ENCODE measurements around the gene ATG12.
"Not testable (repeated sequence)": the region's sequence is repeated elsewhere in the genome, so short reads cannot be mapped to it uniquely, and the experiment has no call there.

The ATG12 gene

DNA sequence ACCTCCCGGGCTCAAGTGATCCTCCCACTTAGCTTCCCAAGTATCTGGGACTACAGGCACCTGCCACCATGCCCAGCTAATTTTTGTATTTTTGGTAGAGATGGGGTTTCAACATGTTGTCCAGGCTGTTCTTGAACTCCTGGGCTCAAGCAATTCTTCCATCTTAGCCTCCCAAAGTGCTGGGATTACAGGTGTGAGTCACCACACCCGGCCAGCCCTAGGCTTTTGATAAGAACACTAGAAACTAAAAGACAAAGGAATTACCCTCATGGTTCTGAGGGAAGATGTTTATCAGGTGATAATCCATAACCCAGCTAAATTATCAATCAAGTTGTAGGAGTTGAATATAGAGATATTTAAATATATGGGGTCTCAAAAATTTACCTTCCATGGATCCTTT is 33.3 kb downstream of the ATG12 start:
- in situ Hi-C loops (cut with MboI; ENCODE audit: low sequenced_read_pairs): not testable (repeated sequence)

- in situ Hi-C loops (cut with MboI; ENCODE audit: low sequenced_read_pairs): no loop called here
Observed at GRCh38 chr5:115807654-115808052, 33.7 kb downstream of the ATG12 start.

GRCh38 chr5:115806986-115807653 is 34.2 kb downstream of the ATG12 start:
- in situ Hi-C loops (cut with MboI; ENCODE audit: low sequenced_read_pairs): no loop called here

DNA sequence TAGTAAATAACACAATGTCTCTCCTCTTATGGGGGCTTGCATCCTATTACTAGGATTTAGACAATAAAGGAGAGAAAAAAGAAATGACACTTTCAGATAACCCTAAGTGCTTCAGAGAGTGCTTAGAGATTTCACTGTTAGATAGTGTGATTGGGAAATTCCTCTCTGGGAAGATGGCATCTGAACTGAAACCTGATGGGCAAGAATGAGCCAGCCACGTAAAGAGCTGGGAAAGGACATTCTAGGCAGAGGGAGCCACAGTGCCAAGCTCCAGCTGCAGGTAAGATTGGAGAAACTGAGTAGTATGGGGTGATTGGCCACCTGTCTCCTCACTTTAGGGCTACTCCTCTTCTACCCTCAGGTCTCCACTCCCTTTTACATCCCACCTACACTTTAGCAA is 39.4 kb downstream of the ATG12 start:
- in situ Hi-C loops (cut with MboI; ENCODE audit: low sequenced_read_pairs): no loop called here

GRCh38 chr5:115801152-115801551 is 40.2 kb downstream of the ATG12 start:
- in situ Hi-C loops (cut with MboI; ENCODE audit: low sequenced_read_pairs): no loop called here

DNA sequence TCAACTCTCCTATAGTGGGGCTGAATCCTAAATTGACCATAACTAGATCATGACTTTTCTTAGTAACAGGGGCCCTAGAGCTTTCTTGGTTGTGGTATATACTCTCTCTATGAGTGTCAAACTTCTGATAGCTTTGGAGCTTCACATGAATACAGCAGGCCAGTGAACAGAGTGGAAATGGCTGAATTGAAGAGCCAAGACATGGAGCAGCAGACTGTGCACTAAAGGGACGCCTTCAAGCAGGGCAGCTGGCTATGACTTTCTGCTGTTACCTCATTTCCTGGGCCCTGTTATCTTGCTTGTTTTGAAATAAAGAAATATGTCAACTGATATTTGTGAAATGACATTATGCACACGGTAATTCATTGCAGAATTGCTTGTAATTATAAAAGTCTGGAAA is 41.3 kb downstream of the ATG12 start:
- in situ Hi-C loops (cut with MboI; ENCODE audit: low sequenced_read_pairs): no loop called here

- in situ Hi-C loops (cut with MboI; ENCODE audit: low sequenced_read_pairs): no loop called here
Observed at GRCh38 chr5:115798252-115798651, 43.1 kb downstream of the ATG12 start.

- in situ Hi-C loops (cut with MboI; ENCODE audit: low sequenced_read_pairs): no loop called here
Observed at GRCh38 chr5:115796656-115797055, 44.7 kb downstream of the ATG12 start.

- in situ Hi-C loops (cut with MboI; ENCODE audit: low sequenced_read_pairs): no loop called here
Observed at GRCh38 chr5:115795700-115796099, 45.7 kb downstream of the ATG12 start.

DNA sequence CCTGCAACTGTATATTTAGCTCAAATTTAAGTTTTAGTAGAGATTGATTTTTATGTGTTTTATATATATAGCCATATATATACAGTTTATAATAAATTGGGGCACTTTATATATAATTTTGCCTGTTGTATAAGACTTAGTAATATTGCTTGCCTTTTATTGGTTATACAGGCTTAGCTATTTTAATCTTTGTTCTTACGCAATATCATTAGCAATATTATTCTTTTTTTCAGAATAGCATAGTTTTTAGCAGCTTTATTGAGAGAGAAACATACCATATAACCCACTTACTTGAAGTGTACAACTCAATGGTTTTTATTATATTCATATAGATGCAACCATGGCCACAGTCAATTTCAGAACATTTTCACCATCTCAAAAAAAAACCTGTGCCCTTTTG is 52.9 kb downstream of the ATG12 start:
- in situ Hi-C loops (cut with MboI; ENCODE audit: low sequenced_read_pairs): no loop called here

DNA sequence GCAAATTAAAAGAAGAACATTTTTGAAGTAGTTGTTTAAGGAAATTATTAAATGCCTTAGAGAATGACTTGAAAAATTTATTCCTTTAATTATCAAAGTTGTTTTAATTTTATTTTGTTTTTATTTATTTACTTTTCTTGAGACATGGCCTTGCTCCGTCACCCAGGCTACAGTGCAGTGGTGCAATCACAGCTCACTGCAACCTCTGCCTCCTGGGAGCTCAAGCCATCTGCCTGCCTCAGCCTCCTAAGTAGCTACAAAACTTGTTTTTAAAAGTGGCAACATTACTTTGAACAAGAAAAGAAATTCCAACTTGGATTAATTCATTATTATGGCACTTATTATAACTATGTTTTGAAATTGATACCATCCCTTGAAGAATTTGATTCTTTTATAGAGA is 53.9 kb downstream of the ATG12 start:
- in situ Hi-C loops (cut with MboI; ENCODE audit: low sequenced_read_pairs): no loop called here

DNA sequence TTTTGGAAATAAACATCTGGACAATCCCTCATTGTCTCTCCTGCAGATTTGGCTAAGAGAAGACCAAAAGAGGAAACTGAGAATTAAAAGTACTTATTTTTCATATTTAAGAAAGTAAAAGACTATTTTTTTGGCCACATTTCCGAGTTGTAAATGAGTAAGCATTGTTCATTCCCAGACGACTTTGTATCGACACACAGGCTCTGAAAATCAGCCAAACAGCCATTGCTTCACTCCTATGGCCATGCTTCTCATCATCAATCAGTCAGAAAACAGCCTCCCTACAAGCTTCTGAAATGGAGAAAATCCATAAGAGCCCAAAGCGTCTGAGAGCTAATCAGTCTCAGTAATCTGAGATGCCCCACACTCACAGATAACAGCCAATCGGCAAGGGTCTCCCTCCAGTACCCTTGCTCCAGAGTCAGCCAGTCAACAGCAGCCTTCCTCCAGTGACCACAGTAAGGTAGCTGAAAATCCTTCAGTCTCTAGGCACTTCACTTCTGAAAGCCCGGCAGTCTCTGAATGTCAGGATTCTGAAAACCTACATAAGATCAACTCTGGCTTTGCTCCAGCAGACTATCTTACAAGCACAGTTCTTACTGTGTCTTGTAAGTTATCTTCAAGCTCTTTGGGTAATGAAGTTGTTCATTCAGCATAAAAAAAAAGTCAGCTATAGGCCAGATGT is 55.8 kb downstream of the ATG12 start:
- in situ Hi-C loops (cut with MboI; ENCODE audit: low sequenced_read_pairs): no loop called here

DNA sequence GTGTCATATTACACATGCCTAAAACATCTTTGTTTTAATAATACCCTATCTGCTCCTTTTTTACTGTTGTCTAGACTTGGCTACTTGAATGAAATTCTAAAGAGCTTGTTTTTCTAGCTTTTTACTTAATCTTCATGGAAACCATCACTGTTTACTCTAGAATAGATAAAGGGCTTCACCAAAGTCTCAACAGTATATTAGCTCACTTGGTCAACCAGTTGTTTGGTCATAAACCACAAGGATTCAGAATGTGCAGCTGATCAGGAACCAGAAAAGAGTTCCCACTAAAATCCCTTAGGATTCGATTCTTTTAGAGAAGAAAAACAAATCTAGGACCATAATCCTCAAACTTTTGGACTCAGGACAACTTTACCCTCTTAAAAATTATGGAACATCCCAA is 62.9 kb downstream of the ATG12 start:
- in situ Hi-C loops (cut with MboI; ENCODE audit: low sequenced_read_pairs): no loop called here

All from hTERT RPE-1 (cell line).